NB4 (cell line): ENCODE measurements around the gene LEPR.
A peak's percentile ranks its signal among the peaks of the same experiment; 100 is the strongest.
"Not testable (repeated sequence)": the region's sequence is repeated elsewhere in the genome, so short reads cannot be mapped to it uniquely, and the experiment has no call there.

ENCODE experiments used
- DNase-seq: peaks from one replicate; pipeline ENCODE4 v3.0.0; 2010; ENCODE audit warnings: low read depth
- H3K4me3 ChIP-seq: one replicate; pipeline ENCODE4 v1.5.1; 2011; ENCODE audit warnings: mild to moderate bottlenecking, low read depth, low read length, moderate library complexity
- CTCF ChIP-seq: IDR thresholded peaks from one replicate; pipeline ENCODE4 v1.5.1; 2012; ENCODE audit warnings: low read depth, low read length
- MAX ChIP-seq: IDR thresholded peaks from 2 replicates; pipeline ENCODE4 v1.6.1; 2011; ENCODE audit warnings: low read depth, low read length
- MYC ChIP-seq: IDR thresholded peaks from 2 replicates; pipeline ENCODE4 v1.6.1; 2011; ENCODE audit warnings: low read depth, low read length
- POLR2A ChIP-seq: IDR thresholded peaks from 2 replicates; pipeline ENCODE4 v1.6.1; 2011; ENCODE audit warnings: mild to moderate bottlenecking; ENCODE audit not compliant: insufficient read length; ENCODE audit errors: extremely low read depth

The LEPR gene

GRCh38 chr1:65457868-65458267 is 37.4 kb downstream of the LEPR start:
- no peak for TF ChIP-seq POLR2A
- TF ChIP-seq MYC = no peak
- TF ChIP-seq CTCF = no peak
- no peak for TF ChIP-seq MAX
- H3K4me3 ChIP-seq = no peak overlapping the region
- DNase-seq = no peak

- TF ChIP-seq MYC (no peak), POLR2A (no peak), MAX (no peak), CTCF (no peak)
- DNase-seq = no peak
- no peak overlapping the region for H3K4me3 ChIP-seq
These were observed 38.4 kb downstream of the LEPR start for GRCh38 chr1:65458730-65459396.

GRCh38 chr1:65459397-65459768 is 38.9 kb downstream of the LEPR start:
- H3K4me3 ChIP-seq = no peak overlapping the region
- no peak for TF ChIP-seq MAX
- TF ChIP-seq CTCF = peak; percentile 52
- DNase-seq = peak; percentile 44

- H3K4me3 ChIP-seq, DNase-seq: not testable (repeated sequence)
These were observed 45.4 kb downstream of the LEPR start for GRCh38 chr1:65465837-65466236.

- no peak for DNase-seq
- no peak overlapping the region for H3K4me3 ChIP-seq
- TF ChIP-seq CTCF (no peak), POLR2A (no peak), MAX (no peak), MYC (no peak)
These were observed 47.1 kb downstream of the LEPR start for GRCh38 chr1:65467536-65467935.

GRCh38 chr1:65469126-65469888 is 48.8 kb downstream of the LEPR start:
- no peak for TF ChIP-seq MAX
- TF ChIP-seq CTCF = no peak
- no peak for TF ChIP-seq POLR2A
- no peak for TF ChIP-seq MYC
- DNase-seq = no peak
- no peak overlapping the region for H3K4me3 ChIP-seq
